Keratinocyte (primary cell): ENCODE results near the gene NODAL.

Experiments
- EZH2 ChIP-seq: IDR thresholded peaks from one replicate; pipeline ENCODE4 v1.6.1; 2012; ENCODE audit warnings: inconsistent platforms, mild to moderate bottlenecking, low read length, moderate library complexity
- TF ChIP-seq, protein P1 (sequence below), 3 experiments: IDR thresholded peaks in 1 of 3; conservative IDR thresholded peaks in 1 of 3; optimal IDR thresholded peaks in 1 of 3; 2 replicates in 2 of 3; 3 replicates in 1 of 3; pipeline versions ENCODE3 to v1.5.1; 2011; ENCODE audit warnings: low read length in 3 of 3, mild to moderate bottlenecking in 3 of 3, moderate library complexity in 2 of 3, control low read depth in 1 of 3, inconsistent platforms in 1 of 3; ENCODE audit not compliant: insufficient read depth in 2 of 3; ENCODE audit errors: extremely low read depth in 1 of 3

DNA sequence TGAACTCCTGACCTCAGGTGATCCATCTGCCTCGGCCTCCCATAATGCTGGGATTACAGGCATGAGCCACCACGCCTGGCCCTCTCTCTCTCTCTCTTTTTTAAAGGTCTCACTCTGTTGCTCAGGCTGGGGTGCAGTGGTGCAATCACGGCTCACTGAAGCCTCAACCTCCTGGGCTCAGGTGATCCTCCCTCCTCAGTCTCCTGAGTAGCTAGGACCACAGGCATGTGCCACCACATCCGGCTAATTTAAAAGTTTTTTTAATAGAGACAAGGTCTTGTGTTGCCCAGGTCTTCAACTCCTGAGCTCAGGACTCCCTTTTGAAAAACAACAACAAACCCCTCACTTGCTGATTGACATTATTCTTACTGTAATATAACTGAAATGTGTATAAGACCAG lies 48.7 kb upstream of the NODAL start:
- TF ChIP-seq, protein P1, sequence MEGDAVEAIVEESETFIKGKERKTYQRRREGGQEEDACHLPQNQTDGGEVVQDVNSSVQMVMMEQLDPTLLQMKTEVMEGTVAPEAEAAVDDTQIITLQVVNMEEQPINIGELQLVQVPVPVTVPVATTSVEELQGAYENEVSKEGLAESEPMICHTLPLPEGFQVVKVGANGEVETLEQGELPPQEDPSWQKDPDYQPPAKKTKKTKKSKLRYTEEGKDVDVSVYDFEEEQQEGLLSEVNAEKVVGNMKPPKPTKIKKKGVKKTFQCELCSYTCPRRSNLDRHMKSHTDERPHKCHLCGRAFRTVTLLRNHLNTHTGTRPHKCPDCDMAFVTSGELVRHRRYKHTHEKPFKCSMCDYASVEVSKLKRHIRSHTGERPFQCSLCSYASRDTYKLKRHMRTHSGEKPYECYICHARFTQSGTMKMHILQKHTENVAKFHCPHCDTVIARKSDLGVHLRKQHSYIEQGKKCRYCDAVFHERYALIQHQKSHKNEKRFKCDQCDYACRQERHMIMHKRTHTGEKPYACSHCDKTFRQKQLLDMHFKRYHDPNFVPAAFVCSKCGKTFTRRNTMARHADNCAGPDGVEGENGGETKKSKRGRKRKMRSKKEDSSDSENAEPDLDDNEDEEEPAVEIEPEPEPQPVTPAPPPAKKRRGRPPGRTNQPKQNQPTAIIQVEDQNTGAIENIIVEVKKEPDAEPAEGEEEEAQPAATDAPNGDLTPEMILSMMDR (optimal IDR thresholded peaks at IDR 0.05 in 1 of 3, IDR thresholded peaks at IDR 0.05 in 1 of 3, conservative IDR thresholded peaks at IDR 0.05 in 1 of 3; ENCODE audit: extremely low read depth in 1 of 3, insufficient read depth in 2 of 3, low read length in 3 of 3) = no peak
- TF ChIP-seq EZH2 = no peak
